RWPE2 (cell line): Measurements from ENCODE around the gene ARFGAP3.

ENCODE experiments used
- ATAC-seq: fragments of 200-7000 bp; cut with Tn5 transposase; 3 replicates; pipeline ENCODE4 v1.9.1; 2021; ENCODE audit warnings: low read depth
- DNase-seq: peaks from one replicate; pipeline ENCODE4 v3.0.0-alpha.2; 2020; ENCODE audit warnings: low spot score
- H3K27ac ChIP-seq: fragments of 450-650 bp; 2 replicates; pipeline ENCODE4 v1.5.1; 2017; ENCODE audit warnings: mild to moderate bottlenecking; ENCODE audit not compliant: poor library complexity, severe bottlenecking
- H3K27me3 ChIP-seq: fragments of 250-450 bp; sonication (Bioruptor Pico); 2 replicates; pipeline ENCODE4 v1.5.1; 2021; ENCODE audit warnings: mild to moderate bottlenecking, moderate library complexity; ENCODE audit not compliant: insufficient read depth, poor library complexity, severe bottlenecking
- H3K36me3 ChIP-seq: fragments of 250-450 bp; sonication (Bioruptor Pico); 2 replicates; pipeline ENCODE4 v1.5.1; 2020; ENCODE audit warnings: low read depth, mild to moderate bottlenecking, moderate library complexity
- H3K4me1 ChIP-seq: fragments of 250-450 bp; sonication (Bioruptor Pico); 2 replicates; pipeline ENCODE4 v1.5.1; 2021; ENCODE audit warnings: mild to moderate bottlenecking, moderate library complexity; ENCODE audit not compliant: insufficient read depth, poor library complexity, severe bottlenecking
- H3K4me3 ChIP-seq: fragments of 250-450 bp; sonication (Bioruptor Pico); 2 replicates; pipeline ENCODE4 v1.5.1; 2021; ENCODE audit warnings: mild to moderate bottlenecking, moderate library complexity; ENCODE audit not compliant: severe bottlenecking
- H3K9me3 ChIP-seq: fragments of 250-450 bp; sonication (Bioruptor Pico); 2 replicates; pipeline ENCODE4 v1.5.1; 2021; ENCODE audit warnings: mild to moderate bottlenecking, moderate library complexity; ENCODE audit not compliant: severe bottlenecking
- TF ChIP-seq, protein P1 (sequence below): fragments of 450-650 bp; IDR thresholded peaks from one replicate; pipeline ENCODE4 v1.5.1; 2017; ENCODE audit warnings: mild to moderate bottlenecking, moderate library complexity; ENCODE audit not compliant: poor library complexity, severe bottlenecking

ARFGAP3 gene

DNA sequence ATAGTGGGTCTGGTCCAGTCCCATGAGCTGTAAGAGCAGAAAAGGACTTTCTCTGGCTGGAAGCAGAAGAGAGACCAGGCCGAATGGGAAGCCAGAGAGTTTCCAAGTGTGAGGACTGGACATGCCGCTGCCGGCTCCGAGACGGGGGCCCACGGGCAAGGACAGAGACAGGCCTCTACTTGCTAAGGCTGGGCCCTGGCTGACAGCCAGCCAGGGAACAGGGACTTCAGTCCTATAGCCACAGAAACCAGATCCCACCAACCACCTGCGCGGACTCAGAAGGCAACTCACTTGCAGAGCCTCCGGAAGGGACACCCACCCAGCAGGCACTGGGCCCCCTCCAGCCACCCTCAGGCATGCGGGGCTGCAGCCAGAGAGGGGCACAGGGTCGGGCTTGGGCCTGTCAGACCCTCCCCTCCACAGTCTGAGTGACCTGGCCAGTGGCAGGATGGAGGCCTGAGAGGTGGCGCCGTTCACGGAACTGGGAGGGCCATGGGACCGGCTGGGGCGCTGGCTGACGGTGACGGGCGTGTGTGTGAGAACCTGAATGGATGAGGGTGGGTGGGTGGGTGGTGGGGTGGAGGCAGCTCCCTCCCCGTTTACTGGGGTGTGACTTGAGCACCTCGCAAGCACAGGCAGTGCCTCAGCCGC, 88.6 kb downstream of the ARFGAP3 start:
- DNase-seq = no peak
- no peak overlapping the region for H3K27ac ChIP-seq
- TF ChIP-seq, protein P1, sequence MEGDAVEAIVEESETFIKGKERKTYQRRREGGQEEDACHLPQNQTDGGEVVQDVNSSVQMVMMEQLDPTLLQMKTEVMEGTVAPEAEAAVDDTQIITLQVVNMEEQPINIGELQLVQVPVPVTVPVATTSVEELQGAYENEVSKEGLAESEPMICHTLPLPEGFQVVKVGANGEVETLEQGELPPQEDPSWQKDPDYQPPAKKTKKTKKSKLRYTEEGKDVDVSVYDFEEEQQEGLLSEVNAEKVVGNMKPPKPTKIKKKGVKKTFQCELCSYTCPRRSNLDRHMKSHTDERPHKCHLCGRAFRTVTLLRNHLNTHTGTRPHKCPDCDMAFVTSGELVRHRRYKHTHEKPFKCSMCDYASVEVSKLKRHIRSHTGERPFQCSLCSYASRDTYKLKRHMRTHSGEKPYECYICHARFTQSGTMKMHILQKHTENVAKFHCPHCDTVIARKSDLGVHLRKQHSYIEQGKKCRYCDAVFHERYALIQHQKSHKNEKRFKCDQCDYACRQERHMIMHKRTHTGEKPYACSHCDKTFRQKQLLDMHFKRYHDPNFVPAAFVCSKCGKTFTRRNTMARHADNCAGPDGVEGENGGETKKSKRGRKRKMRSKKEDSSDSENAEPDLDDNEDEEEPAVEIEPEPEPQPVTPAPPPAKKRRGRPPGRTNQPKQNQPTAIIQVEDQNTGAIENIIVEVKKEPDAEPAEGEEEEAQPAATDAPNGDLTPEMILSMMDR = no peak
- no peaks in the 10 kb centered on the region for H3K27me3 ChIP-seq
- no peak overlapping the region for H3K4me3 ChIP-seq
- no peaks in the 10 kb centered on the region for H3K36me3 ChIP-seq
- ATAC-seq = peak; percentile 33; the same call in 1 of the 3 replicates
- H3K4me1 ChIP-seq = peaks cover 8% of the 10 kb centered on the region
- H3K9me3 ChIP-seq = no peaks in the 10 kb centered on the region

DNA sequence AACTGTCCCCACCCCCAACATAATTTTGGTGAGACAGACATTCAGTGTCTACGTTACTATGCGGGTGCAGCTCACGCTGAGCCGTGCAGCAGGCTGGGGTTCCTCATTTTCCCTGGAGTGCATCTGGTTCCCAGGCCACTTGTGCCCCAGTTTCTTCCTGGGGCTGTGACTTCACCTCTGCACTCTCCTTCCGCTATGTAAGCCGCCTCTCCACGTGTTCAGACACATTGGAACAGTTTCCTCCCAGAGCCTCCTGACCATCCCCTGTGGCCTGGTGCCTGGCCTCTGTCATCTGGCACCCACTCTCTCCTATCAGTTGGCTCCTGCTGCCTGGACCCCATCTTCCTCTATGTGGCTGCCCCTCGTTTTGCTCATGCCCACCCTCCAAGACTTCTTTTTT, 90.2 kb downstream of the ARFGAP3 start:
- ATAC-seq (no peak), DNase-seq (no peak)
- H3K27me3 ChIP-seq = no peaks in the 10 kb centered on the region
- no peak overlapping the region for H3K27ac ChIP-seq
- no peaks in the 10 kb centered on the region for H3K36me3 ChIP-seq
- peaks cover 8% of the 10 kb centered on the region for H3K4me1 ChIP-seq
- H3K9me3 ChIP-seq = no peaks in the 10 kb centered on the region
- TF ChIP-seq, protein P1 = no peak
- no peak overlapping the region for H3K4me3 ChIP-seq

- Histone ChIP-seq H3K4me3 (no peak overlapping the region), H3K9me3 (no peaks in the 10 kb centered on the region), H3K4me1 (peaks cover 8% of the 10 kb centered on the region), H3K27me3 (no peaks in the 10 kb centered on the region), H3K36me3 (no peaks in the 10 kb centered on the region), H3K27ac (no peak overlapping the region)
- ATAC-seq = no peak
- TF ChIP-seq, protein P1 = no peak
- DNase-seq = no peak
These were observed 92.1 kb downstream of the ARFGAP3 start for GRCh38 chr22:42764895-42765363.

GRCh38 chr22:42763965-42764480, 93.0 kb downstream of the ARFGAP3 start:
- ATAC-seq = no peak
- H3K27me3 ChIP-seq = no peaks in the 10 kb centered on the region
- peaks cover 14% of the 10 kb centered on the region for H3K4me1 ChIP-seq
- no peaks in the 10 kb centered on the region for H3K36me3 ChIP-seq
- no peak overlapping the region for H3K4me3 ChIP-seq
- H3K9me3 ChIP-seq = no peaks in the 10 kb centered on the region
- TF ChIP-seq, protein P1 = no peak
- DNase-seq = no peak
- no peak overlapping the region for H3K27ac ChIP-seq
